GM18858 (cell line): ENCODE measurements around the gene TFPI.

Source experiments
- ATAC-seq: cut with Tn5 transposase; IDR thresholded peaks from one replicate; pipeline ENCODE4 v1.9.1; 2021; ENCODE audit not compliant: unreplicated experiment

Gene TFPI

GRCh38 chr2:187470698-187471097 is 83.5 kb downstream of the TFPI start:
- ATAC-seq: no peak

- ATAC-seq: no peak
These were observed 84.7 kb downstream of the TFPI start for GRCh38 chr2:187469538-187469937.

GRCh38 chr2:187468262-187468661 is 86.0 kb downstream of the TFPI start:
- ATAC-seq: no peak

- no peak for ATAC-seq
These were observed 88.0 kb downstream of the TFPI start for GRCh38 chr2:187466129-187466792.

GRCh38 chr2:187462839-187463238 is 91.4 kb downstream of the TFPI start:
- no peak for ATAC-seq

GRCh38 chr2:187461294-187462261 is 92.7 kb downstream of the TFPI start:
- no peak for ATAC-seq

- no peak for ATAC-seq
These were observed 95.0 kb downstream of the TFPI start for GRCh38 chr2:187459256-187459655.

- no peak for ATAC-seq
These were observed 101.1 kb downstream of the TFPI start for GRCh38 chr2:187453078-187453641.

GRCh38 chr2:187451510-187451909 is 102.7 kb downstream of the TFPI start:
- no peak for ATAC-seq

GRCh38 chr2:187447336-187447735 is 106.9 kb downstream of the TFPI start:
- ATAC-seq: no peak

GRCh38 chr2:187446711-187447110 is 107.5 kb downstream of the TFPI start:
- ATAC-seq: no peak

GRCh38 chr2:187445051-187445450 is 109.2 kb downstream of the TFPI start:
- ATAC-seq: no peak

GRCh38 chr2:187442778-187443177 is 111.5 kb downstream of the TFPI start:
- no peak for ATAC-seq

GRCh38 chr2:187442378-187442777 is 111.9 kb downstream of the TFPI start:
- ATAC-seq: no peak

GRCh38 chr2:187440101-187440675 is 114.0 kb downstream of the TFPI start:
- no peak for ATAC-seq

GRCh38 chr2:187438455-187438854 is 115.8 kb downstream of the TFPI start:
- ATAC-seq: no peak

- no peak for ATAC-seq
These were observed 118.5 kb downstream of the TFPI start for GRCh38 chr2:187435756-187436155.

GRCh38 chr2:187435078-187435477 is 119.2 kb downstream of the TFPI start:
- no peak for ATAC-seq

- ATAC-seq: no peak
These were observed 119.9 kb downstream of the TFPI start for GRCh38 chr2:187434342-187434785.

- ATAC-seq: no peak
These were observed 122.3 kb downstream of the TFPI start for GRCh38 chr2:187431911-187432310.

- no peak for ATAC-seq
These were observed 124.2 kb downstream of the TFPI start for GRCh38 chr2:187429989-187430388.
